ENCODE results near the gene WIPI1.
A peak's percentile ranks its signal among the peaks of the same experiment; 100 is the strongest.
"Not testable (repeated sequence)": the region's sequence is repeated elsewhere in the genome, so short reads cannot be mapped to it uniquely, and the experiment has no call there.

Gene WIPI1, protein sequence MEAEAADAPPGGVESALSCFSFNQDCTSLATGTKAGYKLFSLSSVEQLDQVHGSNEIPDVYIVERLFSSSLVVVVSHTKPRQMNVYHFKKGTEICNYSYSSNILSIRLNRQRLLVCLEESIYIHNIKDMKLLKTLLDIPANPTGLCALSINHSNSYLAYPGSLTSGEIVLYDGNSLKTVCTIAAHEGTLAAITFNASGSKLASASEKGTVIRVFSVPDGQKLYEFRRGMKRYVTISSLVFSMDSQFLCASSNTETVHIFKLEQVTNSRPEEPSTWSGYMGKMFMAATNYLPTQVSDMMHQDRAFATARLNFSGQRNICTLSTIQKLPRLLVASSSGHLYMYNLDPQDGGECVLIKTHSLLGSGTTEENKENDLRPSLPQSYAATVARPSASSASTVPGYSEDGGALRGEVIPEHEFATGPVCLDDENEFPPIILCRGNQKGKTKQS

DNA sequence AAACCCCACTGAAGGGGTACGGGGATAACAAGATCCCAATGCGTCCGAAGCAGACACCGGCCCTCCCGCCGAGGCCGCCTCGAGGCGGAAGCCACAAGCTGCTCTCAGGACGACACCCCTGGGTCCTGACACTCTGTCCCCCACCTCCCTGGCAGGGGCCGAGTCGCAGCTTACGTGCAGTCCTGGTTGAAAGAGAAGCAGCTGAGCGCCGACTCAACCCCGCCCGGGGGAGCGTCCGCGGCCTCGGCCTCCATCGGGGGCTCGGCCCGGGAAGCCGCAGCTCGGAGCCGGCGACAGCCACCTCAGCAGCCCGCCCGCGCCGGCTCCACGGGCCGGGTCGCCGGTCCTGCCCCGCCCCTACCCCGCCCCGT, at the start of gene WIPI1:
Gene WIPI1, minus strand, starts transcription at position 329 of the 371 bp plus-strand sequence. Its CDS starts 75 bp downstream, at position 254.
- no peak for DNase-seq

DNA sequence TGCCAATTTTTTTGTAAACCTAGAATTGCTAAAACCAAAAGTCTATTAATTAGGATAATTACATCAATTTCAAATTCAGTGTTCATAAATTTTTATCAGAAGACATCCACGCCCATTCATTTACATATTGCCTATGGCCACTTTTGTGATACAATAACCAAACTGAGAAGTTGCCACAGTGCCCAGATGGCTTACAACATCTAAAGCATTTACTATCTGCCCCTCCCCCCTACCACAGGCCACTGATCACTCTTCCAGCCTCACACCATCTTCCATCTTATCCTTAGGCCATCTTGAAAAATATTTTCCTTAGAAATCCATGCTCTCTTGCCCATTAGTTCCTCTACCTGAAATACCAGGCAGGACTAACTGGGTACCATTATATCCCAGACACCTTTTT, 48.7 kb upstream of the WIPI1 start:
- no peak for DNase-seq

DNA sequence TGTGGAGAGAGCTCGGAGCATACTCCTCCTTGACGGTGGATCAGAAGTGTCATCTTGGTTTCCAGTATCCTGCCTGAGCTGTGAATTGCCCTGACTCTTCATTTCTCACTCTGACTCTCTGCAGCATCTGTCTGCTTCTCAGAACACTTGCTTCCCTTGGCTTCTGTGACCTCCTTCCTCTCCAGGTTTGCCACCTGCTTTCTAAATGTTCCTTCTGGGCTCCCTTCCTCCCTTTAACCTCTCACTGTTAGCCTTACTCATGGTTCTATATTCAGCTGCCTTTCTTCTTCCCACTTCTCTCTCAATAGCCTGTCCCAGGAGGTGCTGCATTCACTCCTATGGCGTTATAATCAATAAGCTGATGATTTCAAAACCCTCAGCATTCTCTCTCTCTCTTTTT, 43.8 kb upstream of the WIPI1 start:
- no peak for DNase-seq

DNA sequence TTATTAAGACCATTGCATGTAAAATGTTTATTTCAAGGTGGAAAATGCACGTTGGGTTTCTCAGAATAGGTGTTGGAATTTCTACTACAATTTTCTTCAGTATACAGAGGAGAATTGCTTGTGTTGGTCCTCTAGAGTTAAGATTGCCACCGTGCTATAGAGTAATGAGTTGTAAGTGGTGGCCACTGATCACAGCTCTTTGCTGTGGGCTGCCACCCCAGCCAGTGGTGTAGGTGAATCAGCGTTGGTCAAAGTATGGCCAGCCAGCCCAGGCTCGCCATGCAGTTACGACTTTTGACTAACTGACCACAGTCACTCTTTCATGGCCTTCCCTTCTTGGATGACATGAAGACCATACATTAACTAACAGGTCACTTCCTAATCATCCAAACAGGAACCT, 42.3 kb upstream of the WIPI1 start:
- DNase-seq, result no peak

DNA sequence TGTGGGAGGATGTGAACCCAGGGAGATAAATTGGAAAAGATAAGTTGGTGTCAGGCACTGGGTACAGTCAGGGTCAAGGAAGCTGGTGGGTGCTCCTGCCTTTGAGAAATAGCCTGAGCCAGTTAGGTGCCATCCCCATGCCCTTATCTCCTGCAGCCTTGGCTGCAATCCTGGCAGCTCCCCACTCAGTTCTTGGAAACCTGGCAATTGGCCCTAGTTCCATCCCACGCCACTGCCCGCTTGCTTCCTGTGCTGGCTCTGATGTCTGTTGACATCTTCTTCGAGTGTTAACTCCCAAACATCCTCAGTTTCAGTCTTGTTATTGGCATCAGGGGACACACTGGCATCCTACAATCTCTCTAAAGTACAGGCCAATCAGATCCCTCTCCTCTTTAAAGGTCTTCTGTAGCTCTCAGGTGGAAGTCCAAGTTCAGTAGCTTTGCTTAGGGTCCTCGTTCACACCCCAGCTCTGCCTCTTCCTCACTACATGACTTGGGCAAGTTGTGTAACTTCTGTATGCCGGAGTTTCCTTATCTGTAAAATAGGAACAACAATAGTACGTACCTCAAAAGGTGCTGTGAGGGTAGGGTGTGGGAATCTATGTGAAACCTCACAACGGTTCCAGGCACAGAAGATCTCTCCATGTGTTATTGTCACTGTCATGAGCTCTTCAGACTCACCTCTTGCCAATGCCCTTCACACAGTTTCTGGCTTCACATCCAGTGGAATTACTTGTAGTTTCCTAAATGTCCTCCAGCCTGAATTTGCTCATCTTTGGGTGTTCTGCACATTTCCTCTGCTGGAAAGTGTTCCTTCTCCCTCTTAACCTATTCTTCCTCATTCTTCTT, 41.4 kb upstream of the WIPI1 start:
- DNase-seq, result no peak

DNA sequence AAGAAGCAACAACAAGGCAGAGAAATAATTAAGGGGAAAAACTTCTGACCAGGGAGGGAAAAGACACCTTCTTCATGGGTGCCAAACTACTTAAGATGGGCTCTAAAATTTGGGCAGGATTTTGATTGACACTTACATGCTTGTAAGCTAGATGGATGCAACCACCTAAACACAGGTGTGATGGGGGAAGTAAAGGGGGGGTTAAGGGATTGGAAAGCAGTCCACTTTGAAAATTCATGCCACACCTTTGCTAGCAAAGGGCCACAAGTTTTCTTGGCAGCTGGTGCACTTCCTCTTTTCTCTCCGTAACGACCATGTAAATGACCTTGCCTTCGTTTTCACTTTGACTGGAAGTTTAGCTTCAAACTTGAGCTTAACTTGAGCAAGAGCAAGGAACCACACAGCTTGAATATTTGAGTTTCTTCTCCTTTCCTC, 40.6 kb upstream of the WIPI1 start:
- no peak for DNase-seq

DNA sequence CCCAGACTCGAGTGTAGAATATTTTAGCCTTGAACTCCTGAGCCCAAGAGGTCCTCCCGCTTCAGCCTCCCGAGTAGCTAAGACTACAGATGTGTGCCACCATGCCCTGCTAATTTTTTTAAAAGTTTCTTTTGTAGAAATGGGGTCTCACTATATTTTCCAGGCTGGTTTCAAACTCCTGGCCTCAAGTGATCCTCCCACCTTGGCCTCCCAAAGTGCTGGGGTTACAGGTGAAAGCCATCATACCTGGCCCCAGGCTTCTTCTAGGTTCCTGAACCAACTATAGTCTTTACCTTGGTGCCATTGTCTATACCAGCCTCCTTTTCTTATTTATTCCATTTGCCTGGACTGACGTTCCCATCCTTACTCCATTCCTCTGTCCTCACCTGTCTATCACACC, 37.8 kb upstream of the WIPI1 start:
- DNase-seq, result no peak

DNA sequence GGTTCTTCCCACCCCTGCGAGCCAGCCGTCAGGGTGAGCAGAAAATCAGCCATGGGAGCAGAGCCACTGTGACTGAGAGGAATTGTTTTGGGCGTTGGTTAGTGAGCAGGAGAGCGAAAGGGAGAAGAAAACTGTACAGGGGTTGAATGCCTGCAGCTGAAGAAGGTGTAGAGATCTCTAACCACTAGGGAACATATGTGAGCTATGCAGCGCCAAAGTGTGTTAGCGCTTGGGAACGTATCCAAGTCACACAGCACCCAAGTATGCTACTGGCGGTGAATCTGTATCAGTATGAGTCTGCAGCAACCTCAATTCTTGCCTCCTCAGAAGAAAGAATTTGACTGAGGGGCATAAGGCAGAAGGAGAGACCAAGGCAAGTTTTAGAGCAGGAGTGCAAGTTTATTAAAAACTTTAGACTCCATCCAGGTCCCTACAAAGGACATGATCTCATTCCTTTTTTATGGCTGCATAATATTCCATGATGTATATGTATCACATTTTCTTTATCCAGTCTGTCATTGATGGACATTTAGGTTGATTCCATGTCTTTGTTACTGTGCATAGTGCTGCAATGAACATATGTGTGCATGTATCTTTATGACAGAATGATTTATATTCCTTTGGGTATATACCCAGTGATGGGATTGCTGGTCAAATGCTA, 35.2 kb upstream of the WIPI1 start:
- not testable (repeated sequence) for DNase-seq

DNA sequence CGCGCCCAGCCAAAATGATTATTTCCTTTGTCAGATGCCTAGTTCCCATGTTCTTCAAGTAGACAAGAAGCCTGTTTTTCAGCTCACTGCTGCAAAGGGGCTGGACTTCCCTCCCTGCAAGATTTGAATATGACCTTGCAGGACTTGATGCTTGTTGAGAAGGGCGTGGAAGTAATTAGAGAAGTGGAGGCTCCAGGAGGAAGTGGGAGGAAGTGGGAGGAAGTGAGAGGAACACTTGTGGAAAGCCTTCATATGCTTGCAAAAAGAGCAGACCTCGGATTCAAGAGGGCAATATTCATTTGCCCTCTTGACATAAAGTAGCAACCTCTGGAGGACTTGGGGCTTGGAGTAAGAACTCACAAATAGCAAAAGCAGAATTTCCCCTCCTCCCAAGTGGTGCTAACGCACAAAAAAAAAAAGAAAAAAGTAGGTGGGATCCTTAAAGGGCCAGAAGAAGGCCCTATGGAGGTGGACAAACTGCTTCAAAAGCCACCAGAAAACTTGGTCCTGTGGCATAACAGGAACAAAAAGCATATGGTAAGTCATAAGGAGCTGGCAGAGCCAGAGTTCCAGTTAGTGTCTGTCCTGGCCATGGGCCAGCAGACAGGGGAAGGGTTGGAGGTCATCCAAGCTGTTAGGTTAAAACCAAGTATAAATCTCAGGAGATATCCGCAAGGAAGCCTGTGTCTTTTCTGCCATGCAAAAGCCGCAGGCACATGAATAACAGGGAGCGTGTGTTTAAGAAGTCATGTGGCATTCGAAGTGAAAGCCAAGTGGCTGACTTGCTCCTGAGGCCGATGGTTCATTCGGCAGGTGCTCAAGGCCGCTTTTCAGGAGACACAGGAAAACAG, 34.3 kb upstream of the WIPI1 start:
- DNase-seq, result peak; percentile 16

DNA sequence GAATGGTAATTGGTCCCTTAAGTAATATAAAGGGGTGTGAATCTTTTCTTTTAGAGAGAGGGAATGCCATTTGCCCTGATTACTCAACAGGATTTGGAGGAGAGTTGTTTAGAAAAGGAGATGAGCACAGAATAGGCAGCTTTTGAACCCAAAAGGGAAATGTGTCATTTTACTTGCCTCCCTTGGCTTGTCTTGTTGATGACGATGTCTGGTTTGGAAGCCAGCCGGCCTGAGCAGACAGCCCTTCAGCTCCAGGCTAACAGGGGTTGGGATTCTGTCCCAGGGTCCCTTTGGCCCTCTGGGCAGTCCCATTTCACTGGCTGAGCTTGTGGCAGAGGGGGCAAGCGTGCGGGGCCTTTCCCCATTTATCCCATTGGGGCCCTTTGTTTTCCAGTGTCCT, 32.6 kb upstream of the WIPI1 start:
- no peak for DNase-seq

DNA sequence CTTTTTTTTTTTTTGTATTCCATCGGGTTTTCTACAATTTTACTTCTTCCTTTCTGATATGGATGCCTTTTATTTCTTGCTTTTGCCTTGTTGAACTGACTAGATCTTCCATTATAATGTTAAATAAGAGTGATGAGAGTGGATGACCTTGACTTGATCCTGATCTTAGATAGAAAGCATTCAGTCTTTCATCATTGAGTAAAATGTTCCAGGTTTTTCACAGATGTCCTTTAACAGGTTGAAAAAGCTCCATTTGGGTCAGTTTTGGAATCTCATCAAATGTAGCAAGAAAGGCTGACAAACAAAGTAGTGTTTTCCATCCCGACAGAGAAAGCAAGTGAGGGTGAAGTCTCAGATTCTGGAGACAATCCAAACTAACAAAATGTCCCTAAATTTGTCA, 27.2 kb upstream of the WIPI1 start:
- DNase-seq, result no peak

DNA sequence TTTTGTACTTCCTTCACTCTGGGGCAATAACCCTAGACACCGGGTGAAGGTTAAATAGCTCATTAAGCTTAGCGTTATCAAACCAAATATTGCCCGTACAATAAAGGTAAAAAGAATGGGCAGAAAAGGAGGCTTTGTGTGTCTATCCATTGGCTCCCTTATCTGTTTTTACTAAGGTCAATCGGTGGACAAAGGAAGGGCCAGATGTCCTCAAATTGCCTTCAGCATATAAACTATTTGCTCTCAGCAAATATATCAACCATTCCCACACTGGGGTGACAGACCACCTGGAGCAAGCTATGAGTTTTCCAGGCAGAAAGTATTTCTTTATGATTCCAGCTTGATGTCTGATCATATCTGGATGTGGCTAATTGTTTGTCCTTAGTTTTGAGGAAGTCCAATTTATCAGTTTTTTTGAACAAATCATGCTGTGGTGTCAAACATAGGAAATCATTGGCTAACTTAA, 25.3 kb upstream of the WIPI1 start:
- DNase-seq, result no peak

DNA sequence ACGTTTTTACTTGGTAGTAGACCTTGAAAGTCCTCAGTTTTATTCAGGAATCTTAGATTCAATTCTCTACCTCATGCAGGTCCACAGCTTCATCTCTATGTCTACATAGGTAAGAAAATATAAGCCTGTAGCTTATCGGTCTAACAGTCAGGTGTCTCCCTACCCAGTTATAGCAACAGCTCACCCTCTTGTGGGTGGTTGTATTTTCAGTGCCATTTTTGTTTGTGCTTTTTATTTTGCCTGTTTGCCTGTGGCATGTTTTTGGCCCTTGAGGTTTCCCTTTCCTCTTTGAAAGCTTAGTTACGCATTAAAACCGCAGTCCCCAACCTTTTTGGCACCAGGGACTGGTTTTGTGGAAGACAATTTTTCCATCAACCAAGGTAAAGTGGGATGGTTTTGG, 23.6 kb upstream of the WIPI1 start:
- no peak for DNase-seq

DNA sequence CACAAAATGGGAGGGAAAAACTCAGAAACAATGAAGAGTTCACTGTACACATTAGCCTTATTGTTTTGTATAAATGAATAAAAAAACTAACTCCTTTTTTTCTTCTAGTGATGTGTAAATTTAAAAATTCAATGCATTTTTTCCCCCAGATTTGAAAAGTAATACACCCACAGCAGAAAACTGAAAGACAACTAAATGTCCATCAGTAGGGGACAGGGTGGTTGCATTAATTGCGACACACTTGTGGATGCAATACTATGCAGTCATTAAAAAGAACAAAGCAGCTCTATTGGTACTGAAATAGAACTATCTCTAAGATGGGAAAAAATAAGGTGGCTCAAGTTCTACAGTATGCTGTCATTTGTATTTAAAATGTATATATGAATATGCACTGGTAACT, 13.7 kb upstream of the WIPI1 start:
- no peak for DNase-seq

DNA sequence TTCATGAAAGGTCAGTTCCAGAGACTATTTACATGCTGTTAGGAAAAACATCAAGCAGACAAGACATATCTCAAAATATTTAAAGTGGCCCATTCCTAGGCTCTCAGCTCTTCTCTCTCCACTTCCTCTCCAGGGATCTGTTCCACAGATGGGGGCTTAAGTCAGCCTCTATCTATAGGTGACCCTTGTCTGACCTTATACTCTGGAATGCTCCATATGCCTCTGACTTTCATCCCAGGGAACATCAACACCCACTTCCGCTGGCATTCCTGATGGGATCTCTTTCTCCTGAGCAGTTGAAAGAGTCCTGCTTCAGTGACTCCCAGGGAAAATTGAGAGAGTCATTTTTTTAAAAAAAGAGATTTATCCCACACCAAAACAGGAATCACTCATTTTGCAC, 11.5 kb upstream of the WIPI1 start:
- DNase-seq, result no peak

DNA sequence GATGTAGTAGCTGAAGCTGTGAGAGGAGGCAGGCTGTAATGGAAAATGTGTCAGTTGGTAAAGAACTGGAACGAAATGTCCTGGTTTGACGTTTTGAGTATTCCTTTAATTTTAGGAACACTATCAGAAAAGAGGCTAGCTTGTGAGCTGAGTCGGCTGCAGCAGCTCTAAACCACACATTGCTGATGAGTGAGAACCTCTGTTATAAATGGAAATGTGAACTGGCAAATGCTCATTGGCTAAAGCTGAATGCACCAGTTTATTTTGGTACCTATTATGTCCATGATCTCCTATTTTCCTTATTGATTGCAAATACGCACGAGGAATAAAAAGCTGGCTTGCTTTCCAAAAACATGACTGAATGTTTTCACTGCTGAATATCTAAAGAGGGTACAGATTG, 11.0 kb upstream of the WIPI1 start:
- no peak for DNase-seq

DNA sequence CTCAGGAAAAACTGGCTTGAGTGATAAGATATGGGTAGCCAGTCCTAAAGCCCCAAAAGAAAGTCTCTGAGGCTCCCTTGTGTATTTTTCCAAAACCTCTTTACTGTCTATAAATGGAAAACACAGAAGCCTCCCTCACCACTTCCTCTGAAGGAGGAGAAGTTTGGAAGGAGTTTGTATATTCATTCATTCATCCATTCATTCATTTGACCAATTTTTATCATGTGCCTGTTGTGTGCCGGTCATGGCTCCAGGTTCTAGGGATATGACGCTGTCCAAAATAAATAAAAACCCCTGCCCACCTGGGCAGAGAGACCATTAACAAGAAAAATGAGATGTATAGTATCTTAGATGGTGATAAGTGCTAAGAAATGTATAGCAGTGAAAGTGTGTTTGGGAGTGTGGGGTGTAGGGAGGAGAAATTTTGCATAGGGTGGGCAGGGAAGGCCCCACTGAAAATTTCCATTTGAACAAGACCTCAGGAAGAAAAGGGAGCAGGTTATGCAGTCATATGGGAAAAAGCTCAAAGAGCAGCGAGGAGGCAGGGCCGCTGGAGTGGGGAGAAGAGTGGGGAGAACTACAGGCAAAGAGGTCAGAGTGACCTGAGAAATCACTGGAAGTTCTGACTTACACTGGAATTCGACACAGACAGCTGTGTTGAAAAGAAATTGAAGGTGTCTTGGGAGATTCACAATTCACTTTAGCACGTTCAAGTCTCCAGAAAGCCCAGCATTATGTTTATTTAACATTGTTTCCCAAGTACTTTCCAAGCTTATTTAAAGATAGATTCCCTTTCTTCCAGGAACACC, 6.1 kb upstream of the WIPI1 start:
- no peak for DNase-seq

DNA sequence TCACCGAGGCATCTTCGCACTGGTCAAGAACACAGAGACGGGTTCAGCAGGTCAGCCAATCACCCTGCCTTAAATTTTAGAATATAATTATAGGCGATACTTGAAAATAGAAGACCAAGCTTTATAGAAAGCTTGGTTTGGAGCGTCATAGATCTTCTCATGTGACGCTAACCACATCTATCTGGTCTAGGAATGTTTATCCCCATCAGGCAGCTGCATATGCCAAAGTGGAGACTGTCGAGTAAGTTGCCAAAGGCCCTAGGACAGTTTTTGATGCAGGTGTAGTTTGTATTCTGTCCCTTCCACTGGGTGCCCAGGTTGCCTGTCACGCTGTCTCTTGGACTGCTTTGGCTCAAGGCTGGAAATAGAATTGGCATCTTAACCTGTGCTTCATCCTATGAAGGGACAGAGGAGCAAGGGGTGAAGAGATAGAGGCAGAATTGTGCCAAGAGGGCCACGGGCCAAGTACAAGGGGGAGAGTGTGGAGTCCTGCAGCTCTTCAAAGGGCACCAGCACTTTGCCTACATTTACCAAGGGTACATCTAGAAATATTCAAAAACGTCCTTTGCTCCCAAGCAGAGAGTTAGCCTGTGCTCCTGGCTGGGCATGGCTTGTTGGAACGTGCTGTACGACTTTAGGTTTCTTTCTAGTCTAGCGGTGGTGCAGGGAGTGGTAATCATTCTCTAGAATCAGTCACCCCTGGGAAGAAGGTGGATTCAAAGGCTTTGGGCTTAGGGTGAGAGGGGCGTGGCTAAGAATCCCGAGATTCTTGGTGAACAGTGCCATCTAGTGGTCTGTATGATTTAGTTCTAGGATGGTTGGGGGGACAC, 5.3 kb upstream of the WIPI1 start:
- DNase-seq, result peak; percentile 21

DNA sequence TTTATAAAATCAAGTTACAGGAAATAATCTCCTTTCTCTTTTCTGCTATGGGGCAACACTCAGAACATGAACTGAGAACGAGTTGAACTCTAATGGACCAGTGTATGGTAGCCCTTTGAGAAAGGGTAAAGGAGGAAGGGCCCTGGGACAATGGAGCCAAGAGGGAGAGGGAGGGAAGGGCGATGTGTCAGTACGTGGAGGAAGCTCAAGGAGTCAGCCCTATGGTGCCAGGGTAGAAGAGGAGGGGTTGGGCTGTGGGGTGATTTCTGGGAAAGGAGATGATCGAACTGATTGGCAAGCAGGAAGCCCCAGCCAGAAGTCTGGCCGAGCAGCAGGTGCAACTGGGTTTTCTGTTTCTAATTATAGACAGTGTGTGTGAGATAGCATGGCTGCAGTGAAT, 4.3 kb upstream of the WIPI1 start:
- no peak for DNase-seq

DNA sequence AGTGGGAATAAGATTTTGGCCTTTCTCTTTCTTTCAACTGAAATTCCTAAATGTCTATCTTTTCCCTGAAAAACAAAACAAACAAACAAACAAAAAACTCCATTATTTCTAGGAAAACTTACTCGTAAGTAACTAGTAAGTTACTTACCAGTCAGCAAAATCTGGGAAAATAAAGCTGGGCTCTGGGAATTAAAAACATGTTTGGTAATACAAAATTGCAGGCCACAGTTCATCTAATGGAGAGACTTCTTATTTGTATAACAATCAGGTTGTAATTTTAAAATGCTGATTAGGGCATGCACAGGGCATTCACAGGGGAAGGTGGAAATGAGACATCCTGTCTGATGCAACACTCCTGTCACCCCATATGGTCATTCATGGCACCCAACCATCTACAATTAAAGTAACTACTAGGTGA, 3.8 kb upstream of the WIPI1 start:
- DNase-seq, result no peak

DNA sequence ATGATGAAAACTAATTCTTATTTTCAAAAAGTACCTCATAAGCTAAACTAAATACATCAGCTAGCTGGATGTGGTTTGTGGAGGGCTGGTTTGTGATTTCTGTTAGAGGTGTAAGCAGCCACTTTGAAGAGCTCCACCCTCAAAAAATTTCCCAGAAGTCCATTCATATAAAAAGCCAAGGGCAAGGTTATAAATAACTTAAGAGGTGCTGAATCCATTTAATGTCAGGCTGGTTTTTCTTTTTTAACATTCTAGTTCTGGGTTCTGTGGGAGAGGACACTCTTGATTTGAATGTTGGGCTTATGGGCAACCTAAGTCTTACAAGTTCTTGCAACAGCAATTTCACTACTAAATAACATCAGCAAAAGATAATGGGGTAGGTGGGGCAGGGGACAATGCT, 3.4 kb upstream of the WIPI1 start:
- no peak for DNase-seq

Data from DMS79 (cell line).